ENCODE results near the gene TBC1D9. TPM values are rescaled to one million over a fixed set of nuclear protein-coding genes. Genes with fewer than 3 reads are reported as not detected.

The TBC1D9 gene
- total and polyA plus RNA-seq, 7 donors, result 1.6 to 5.4 (median 2.1) TPM

DNA sequence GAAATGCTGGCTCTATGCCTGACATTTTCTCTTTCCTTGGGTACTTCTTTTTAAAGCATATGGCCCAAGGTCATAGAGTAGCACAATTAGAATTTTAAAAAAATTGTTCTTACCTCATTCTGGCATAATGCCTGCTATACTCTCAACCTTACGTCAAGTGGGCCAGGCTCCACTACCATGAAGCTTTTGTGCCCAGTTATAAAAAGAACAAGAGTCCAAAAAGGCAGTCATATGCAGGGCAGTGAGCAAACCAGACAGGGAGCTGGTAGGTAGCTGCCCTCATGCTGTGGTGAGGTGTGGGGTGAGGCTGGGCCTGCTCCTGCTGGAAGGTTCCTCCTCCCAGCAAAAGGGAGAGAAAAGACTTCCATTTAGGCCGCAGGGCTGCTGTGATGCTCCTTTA lies 123.1 kb downstream of the TBC1D9 start:
- intact Hi-C loops (cut with DNase I), result no loop called here
- ATAC-seq (no peak), DNase-seq (no peak)
- H3K27ac ChIP-seq, result no peak overlapping the region
- no peaks in the 10 kb centered on the region for H3K9me3 ChIP-seq
- peaks cover 0 to 7% of the 10 kb centered on the region in 2 donors for H3K36me3 ChIP-seq (ENCODE audit: insufficient read depth in 1 of 2, low read depth in 1 of 2)
- H3K4me1 ChIP-seq, result no peaks in the 10 kb centered on the region
- WGBS, 3 donors, result 90 to 93% (median 92%) methylated on average over 2 of the region's 2 CpGs
- no peaks in the 10 kb centered on the region for H3K27me3 ChIP-seq (ENCODE audit: insufficient read depth in 3 of 3, low read length in 2 of 3)
- TF ChIP-seq, protein P1, sequence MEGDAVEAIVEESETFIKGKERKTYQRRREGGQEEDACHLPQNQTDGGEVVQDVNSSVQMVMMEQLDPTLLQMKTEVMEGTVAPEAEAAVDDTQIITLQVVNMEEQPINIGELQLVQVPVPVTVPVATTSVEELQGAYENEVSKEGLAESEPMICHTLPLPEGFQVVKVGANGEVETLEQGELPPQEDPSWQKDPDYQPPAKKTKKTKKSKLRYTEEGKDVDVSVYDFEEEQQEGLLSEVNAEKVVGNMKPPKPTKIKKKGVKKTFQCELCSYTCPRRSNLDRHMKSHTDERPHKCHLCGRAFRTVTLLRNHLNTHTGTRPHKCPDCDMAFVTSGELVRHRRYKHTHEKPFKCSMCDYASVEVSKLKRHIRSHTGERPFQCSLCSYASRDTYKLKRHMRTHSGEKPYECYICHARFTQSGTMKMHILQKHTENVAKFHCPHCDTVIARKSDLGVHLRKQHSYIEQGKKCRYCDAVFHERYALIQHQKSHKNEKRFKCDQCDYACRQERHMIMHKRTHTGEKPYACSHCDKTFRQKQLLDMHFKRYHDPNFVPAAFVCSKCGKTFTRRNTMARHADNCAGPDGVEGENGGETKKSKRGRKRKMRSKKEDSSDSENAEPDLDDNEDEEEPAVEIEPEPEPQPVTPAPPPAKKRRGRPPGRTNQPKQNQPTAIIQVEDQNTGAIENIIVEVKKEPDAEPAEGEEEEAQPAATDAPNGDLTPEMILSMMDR (IDR thresholded peaks at IDR 0.05), result no peak
- H3K4me3 ChIP-seq, result no peak overlapping the region

DNA sequence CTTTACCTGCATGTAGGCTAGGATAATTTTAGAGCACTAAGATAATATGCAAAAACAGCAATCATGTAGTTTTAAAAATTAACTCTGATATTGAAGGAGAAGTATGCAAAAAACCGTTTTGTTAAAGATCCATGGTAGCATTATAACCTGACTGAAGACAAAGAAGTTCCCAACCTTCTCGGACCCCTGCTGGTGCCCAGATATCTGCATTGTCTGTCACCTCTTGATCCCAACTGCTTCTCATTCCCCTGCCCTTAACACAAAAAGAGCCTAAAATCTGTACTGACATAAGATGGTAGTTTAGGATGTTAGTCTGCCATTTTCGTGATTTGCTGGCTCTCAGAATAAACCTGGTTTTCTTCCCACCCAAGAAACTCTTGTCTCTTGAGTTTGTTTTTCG lies 125.9 kb downstream of the TBC1D9 start:
- WGBS, 3 donors, result 66 to 93% (median 92%) methylated on average over 4 of the region's 4 CpGs
- no peak for DNase-seq
- TF ChIP-seq, protein P1 (IDR thresholded peaks at IDR 0.05), result no peak
- no peak for ATAC-seq
- no peak overlapping the region for H3K4me3 ChIP-seq
- no peaks in the 10 kb centered on the region for H3K9me3 ChIP-seq
- H3K27ac ChIP-seq, result no peak overlapping the region
- H3K27me3 ChIP-seq (ENCODE audit: insufficient read depth in 3 of 3, low read length in 2 of 3), result no peaks in the 10 kb centered on the region
- intact Hi-C loops (cut with DNase I), result no loop called here
- H3K4me1 ChIP-seq, result no peaks in the 10 kb centered on the region
- peaks cover 0 to 15% of the 10 kb centered on the region in 2 donors for H3K36me3 ChIP-seq (ENCODE audit: insufficient read depth in 1 of 2, low read depth in 1 of 2)

DNA sequence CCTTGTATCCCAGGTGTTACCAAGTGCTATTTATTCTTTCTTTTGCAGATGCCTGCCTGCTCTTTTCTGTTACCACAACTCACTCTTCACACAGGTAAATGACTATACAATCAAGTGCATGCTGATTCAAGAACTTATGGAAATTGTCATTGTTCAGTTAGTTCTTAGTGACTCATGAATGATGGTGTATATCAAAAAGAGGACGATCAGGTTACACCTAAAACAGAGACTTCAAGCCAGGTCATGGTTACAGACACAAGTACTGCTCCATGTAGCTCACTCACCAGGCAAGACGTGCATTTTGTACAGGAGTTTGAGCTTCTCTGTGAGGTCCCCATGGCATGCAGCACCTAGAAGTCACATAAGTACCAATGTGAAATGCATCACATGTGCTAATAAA lies 128.2 kb downstream of the TBC1D9 start:
- Histone ChIP-seq H3K27me3 (ENCODE audit: insufficient read depth in 3 of 3, low read length in 2 of 3) (no peaks in the 10 kb centered on the region), H3K36me3 (ENCODE audit: insufficient read depth in 1 of 2, low read depth in 1 of 2) (peaks cover 0 to 14% of the 10 kb centered on the region in 2 donors), H3K9me3 (no peaks in the 10 kb centered on the region), H3K4me1 (no peaks in the 10 kb centered on the region), H3K27ac (no peak overlapping the region), H3K4me3 (no peak overlapping the region)
- intact Hi-C loops (cut with DNase I), result no loop called here
- WGBS, 3 donors, result 83 to 98% (median 90%) methylated on average over 2 of the region's 2 CpGs
- ATAC-seq (no peak), DNase-seq (no peak)
- TF ChIP-seq, protein P1 (IDR thresholded peaks at IDR 0.05), result no peak

DNA sequence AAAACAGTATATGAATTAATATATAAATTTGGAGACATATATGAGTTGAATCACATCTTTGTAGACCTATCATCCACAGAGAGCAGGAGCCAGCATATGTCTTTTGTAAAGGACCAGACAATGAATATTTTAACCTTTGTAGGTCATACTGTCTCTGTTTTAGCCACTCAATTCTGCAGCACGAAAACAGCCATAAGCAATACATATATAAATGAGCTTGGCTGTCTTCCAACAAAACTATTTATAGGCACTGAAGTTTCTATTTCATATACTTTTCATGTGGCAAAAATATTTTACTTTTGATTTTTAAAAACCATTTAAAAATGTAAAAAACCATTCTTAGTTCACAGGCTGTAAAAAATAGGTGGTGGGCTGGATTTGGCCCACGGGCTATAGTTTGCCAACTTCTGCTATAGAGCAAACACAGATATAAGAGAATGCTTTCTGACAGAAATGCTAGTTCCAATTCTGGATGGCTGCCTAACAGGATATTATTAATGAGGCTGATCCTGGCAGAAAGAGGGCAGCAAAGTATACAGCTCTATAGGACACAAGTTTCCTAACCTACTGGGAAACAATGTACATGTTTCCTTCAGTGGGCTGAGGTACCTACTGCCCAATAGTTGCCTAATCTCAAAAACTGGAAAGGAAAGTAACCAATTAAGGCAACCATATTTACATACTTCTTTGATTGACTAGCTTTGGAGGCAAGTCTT lies 129.4 kb downstream of the TBC1D9 start:
- ATAC-seq (no peak), DNase-seq (no peak)
- TF ChIP-seq, protein P1 (IDR thresholded peaks at IDR 0.05), result no peak
- H3K27ac ChIP-seq, result no peak overlapping the region
- WGBS, 3 donors, result 44 to 83% (median 57%) methylated on average over 2 of the region's 2 CpGs
- intact Hi-C loops (cut with DNase I), result no loop called here
- peaks cover 0 to 22% of the 10 kb centered on the region in 2 donors for H3K36me3 ChIP-seq (ENCODE audit: insufficient read depth in 1 of 2, low read depth in 1 of 2)
- no peak overlapping the region for H3K4me3 ChIP-seq
- no peaks in the 10 kb centered on the region for H3K9me3 ChIP-seq
- H3K4me1 ChIP-seq, result no peaks in the 10 kb centered on the region
- no peaks in the 10 kb centered on the region for H3K27me3 ChIP-seq (ENCODE audit: insufficient read depth in 3 of 3, low read length in 2 of 3)

All from psoas muscle (tissue), 8 donors.